Kidney epithelial cell (primary cell): ENCODE measurements around the gene MAP3K12. TPM values are rescaled to one million over a fixed set of nuclear protein-coding genes. Genes with fewer than 3 reads are reported as not detected.

Source experiments
- DNase-seq: peaks from one replicate; pipeline ENCODE4 v3.0.0-alpha.2; 2010; ENCODE audit warnings: low read depth
- H3K27me3 ChIP-seq: 2 replicates; pipeline ENCODE4 v1.6.0; 2011; ENCODE audit warnings: low read length; ENCODE audit not compliant: control insufficient read depth, insufficient read depth
- H3K36me3 ChIP-seq: 2 replicates; pipeline ENCODE4 v1.5.1; 2011; ENCODE audit warnings: low read length; ENCODE audit not compliant: control insufficient read depth, insufficient read depth
- H3K4me3 ChIP-seq: 2 replicates; pipeline ENCODE4 v1.5.1; 2011; ENCODE audit warnings: low read depth, mild to moderate bottlenecking, control low read depth, low read length
- total RNA-seq: library from RNA; depleted of rRNA; stranded (reverse); fragments of >200 nt; gene quantifications from 2 replicates; pipeline ENCODE4 v1.2.3, GENCODE V29; 2015
- TF ChIP-seq, protein P1 (sequence below): IDR thresholded peaks from 2 replicates; pipeline ENCODE4 v1.5.1; 2011; ENCODE audit warnings: mild to moderate bottlenecking, moderate library complexity, low read length, control low read depth, inconsistent platforms; ENCODE audit not compliant: insufficient read depth, poor library complexity, severe bottlenecking

MAP3K12 gene
- total RNA-seq, 1 donor from 2014 or later = 12.3 TPM

DNA sequence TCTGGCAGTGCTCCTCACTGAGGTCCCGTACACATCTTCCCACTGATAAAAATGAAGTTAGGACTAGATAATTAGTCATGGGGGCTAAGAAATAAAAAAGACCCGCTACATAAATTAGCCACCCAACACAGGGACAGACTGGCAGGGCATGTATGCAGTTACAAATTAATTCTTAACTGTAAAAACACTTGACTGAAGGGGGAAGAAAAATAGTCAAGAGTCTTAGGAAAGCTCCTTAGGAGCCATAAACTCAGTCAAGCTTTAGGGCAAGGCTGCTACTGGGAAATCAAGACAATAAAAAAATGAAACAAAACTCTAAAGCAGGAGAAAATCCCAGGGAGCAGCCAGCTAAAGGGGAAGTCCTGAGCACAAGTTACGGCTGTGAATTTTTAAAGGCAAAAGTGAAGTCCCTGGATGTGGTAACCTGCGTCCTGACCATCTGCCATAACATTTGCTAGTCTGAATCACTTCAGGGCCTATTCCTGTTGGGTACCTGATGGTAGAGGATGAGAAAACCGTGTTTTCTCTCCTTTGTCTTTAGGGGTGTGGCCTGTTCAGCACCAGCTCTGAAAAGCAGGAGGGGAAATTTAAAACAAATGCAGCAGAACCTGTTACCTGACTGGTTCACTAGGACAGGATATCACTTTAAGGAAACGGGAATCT is 15.5 kb upstream of the MAP3K12 start:
- DNase-seq = no peak
- Histone ChIP-seq H3K27me3 (no peaks in the 10 kb centered on the region), H3K36me3 (no peaks in the 10 kb centered on the region), H3K4me3 (no peak overlapping the region)
- TF ChIP-seq, protein P1, sequence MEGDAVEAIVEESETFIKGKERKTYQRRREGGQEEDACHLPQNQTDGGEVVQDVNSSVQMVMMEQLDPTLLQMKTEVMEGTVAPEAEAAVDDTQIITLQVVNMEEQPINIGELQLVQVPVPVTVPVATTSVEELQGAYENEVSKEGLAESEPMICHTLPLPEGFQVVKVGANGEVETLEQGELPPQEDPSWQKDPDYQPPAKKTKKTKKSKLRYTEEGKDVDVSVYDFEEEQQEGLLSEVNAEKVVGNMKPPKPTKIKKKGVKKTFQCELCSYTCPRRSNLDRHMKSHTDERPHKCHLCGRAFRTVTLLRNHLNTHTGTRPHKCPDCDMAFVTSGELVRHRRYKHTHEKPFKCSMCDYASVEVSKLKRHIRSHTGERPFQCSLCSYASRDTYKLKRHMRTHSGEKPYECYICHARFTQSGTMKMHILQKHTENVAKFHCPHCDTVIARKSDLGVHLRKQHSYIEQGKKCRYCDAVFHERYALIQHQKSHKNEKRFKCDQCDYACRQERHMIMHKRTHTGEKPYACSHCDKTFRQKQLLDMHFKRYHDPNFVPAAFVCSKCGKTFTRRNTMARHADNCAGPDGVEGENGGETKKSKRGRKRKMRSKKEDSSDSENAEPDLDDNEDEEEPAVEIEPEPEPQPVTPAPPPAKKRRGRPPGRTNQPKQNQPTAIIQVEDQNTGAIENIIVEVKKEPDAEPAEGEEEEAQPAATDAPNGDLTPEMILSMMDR = no peak

DNA sequence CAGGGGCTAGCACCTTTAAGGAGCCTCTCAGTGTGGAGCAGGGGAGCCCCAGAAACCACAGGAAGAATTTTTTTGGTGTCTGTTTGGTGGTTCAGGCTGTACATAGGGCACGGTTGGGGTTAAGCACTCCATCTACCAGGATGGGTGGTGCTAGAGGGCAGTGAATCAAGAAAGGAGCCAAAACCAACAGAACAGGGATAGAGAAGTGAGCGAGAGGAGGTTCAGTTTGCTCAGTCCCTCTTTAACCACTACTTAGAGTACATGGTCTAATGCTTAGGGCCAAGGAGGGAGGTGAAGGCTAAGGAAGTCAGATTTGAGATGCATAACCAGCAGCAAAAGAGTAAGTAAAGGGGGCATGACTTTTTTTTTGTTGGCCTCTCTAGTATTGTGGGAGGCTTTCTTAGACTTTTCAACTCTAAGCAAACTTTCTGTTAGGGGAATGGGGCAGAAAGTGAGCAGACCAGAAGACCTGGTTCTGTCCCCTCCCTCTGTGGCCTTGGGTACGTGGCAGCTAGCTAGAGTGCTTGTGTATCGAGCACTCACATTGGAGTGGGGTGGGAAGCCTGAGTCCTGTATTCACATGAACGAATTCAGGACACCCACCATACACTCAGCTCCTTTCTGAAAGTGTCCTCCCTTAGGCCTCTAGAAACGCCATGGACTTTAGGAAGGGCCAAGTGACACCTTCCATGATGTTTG is 14.6 kb upstream of the MAP3K12 start:
- TF ChIP-seq, protein P1 = no peak

DNA sequence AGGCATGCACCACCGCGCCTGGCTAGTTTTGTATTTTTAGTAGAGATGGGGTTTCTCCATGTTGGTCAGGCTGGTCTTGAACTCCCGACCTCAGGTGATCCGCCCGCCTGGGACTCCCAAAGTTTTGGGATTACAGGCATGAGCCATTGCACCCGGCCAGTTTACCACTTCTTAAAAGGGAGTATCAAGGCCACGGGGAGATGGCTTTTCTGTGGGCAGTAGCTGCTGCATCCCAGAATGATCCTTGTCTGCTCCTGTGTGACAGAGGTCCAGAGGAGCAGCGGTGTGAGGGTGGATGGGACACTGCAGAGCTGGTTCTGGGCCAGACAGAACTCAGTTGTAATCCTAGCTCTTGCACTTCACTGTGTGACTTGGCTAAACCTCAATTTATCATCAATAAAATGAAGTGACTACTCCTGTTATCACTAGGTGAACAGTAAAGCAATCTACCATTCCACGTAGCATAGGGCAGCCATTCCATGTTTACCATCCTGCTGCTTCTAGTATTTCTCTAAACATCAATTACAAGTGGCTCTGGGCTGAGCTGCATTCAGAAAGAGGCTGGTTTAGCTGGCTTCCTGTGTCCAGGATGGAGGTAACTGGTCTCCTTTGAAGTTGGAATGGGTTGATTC is 11.0 kb upstream of the MAP3K12 start:
- TF ChIP-seq, protein P1 = no peak
- H3K4me3 ChIP-seq = no peak overlapping the region
- no peak for DNase-seq
- H3K27me3 ChIP-seq = no peaks in the 10 kb centered on the region
- peaks cover 2% of the 10 kb centered on the region for H3K36me3 ChIP-seq

More for the DNA sequence above, 14.6 kb upstream of the MAP3K12 start:
- no peak overlapping the region for H3K4me3 ChIP-seq
- H3K36me3 ChIP-seq = no peaks in the 10 kb centered on the region
- no peaks in the 10 kb centered on the region for H3K27me3 ChIP-seq
- DNase-seq = no peak

DNA sequence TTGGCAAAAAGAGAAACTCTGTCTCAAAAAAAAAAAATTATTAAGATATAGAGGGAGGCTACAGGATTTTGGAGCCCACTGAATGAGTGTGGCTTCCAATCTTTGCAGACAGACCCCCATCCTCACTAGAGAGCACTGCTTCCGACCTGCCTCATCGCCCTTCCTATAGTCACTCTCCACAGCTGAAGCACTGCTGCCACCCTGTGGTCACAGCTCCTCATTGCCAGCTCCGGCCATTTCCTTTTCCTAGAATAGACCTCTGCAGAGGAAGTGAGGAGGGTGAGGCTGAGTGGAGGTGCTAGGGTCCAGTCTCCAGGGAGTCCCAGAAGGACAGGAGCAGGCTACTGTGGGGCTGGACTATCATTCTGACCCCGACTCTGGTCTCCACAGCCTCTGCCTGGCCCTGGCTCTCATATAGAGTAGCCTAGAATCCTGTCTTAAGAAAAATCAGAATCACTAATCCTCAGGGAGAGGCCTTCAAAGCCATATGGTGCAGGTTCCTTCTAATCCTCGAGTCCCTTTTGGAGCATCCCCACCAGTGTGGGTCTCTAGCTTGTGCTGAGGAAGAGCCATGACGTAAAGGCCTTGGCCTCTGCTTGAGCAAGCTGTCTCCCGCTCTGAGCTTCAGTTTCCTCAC is 9.4 kb upstream of the MAP3K12 start:
- H3K4me3 ChIP-seq = no peak overlapping the region
- H3K36me3 ChIP-seq = peaks cover 5% of the 10 kb centered on the region
- DNase-seq = no peak
- TF ChIP-seq, protein P1 = peak; percentile 93
- H3K27me3 ChIP-seq = no peaks in the 10 kb centered on the region

DNA sequence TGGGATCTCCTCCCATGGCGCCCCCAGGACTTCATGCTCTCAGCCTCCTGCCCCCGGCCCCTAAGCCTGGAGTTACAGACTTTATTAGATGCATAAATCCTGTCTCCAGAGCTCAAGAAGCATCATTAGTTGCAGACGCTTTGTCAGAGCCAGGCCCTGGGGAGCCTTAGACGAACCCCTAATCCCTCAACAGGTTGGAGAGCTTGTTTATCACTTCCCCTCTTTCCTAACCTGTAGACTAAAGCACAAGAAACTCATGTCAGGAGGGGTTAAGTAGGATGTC is 8.3 kb upstream of the MAP3K12 start:
- TF ChIP-seq, protein P1 = no peak
- peaks cover 5% of the 10 kb centered on the region for H3K36me3 ChIP-seq
- no peak overlapping the region for H3K4me3 ChIP-seq
- no peak for DNase-seq
- H3K27me3 ChIP-seq = no peaks in the 10 kb centered on the region
